ENCODE results near the gene PTGES2. TPM values are rescaled to one million over a fixed set of nuclear protein-coding genes. Genes with fewer than 3 reads are reported as not detected.
A peak's percentile ranks its signal among the peaks of the same experiment; 100 is the strongest.

The PTGES2 gene
- total and polyA plus RNA-seq, 2 experiments from 2014 or later = 59.7 to 124 TPM

DNA sequence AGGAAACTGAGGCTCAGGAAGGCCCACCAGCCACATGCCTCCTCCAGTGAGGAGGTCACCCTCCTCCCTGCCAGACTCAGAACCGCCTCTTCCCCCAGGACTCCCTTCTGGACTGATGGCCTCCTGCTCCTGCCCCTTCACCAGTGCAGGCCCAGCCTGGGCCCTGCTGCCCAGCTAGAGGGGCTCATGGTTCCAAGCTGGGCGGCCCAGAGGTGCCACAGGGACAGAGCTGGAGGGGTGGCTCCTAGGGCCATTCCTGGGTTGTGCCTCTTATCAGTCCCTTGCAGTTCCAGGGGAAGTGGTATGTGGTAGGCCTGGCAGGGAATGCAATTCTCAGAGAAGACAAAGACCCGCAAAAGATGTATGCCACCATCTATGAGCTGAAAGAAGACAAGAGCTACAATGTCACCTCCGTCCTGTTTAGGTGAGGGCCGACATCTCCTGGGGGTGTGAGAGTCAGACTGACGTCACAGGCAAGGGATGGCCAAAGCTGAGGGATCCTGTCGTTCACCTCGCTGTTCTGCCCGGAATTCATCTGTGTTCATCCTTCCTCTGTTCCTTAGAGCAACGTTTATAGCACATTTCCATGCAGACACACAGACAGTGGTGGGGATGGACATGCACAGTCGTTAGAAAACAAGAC lies 22.5 kb upstream of the PTGES2 start (continued):
- TF ChIP-seq EZH2phosphoT487 (IDR thresholded peaks at IDR 0.05; ENCODE audit: unreplicated experiment) = no peak
- TF ChIP-seq ZNF114 (CRISPR knock-in tag; IDR thresholded peaks at IDR 0.05) = no peak

DNA sequence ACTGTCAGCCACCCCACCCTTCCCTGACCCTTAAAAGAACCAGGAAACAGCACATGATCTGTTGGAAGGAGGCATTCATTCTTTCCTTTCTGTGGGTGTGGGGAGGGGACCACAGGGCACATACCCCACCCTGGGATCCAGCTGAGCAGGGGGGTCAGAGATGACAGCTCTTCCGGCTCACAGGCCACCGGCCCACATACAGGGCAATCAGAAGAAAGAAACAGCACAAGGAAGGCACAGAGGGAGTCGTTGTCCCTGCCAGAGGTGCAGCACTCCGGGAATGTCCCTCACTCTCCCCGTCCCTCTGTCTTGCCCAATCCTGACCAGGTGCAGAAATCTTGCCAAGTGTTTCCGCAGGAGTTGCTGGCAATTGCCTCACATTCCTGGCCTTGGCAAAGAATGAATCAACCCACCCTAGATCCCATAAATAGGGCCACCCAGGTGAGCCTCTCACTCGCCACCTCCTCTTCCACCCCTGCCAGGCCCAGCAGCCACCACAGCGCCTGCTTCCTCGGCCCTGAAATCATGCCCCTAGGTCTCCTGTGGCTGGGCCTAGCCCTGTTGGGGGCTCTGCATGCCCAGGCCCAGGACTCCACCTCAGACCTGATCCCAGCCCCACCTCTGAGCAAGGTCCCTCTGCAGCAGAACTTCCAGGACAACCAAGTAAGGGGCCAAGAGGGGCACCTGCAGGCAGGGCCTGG lies 21.6 kb upstream of the PTGES2 start, which contains the start of gene LCN2:
TSS of gene LCN2 (plus strand) at position 453 of the 701 bp plus-strand sequence. CDS start at position 526, 73 bp downstream.
- H3K27me3 ChIP-seq (ENCODE audit: insufficient read depth) = no peaks in the 10 kb centered on the region
- no peaks in the 10 kb centered on the region for H3K79me2 ChIP-seq (replicated peaks; ENCODE audit: insufficient read depth)
- Mint-ChIP-seq H3K27me3 (ENCODE audit: insufficient read depth, low read depth, poor library complexity) (peaks cover 11% of the 10 kb centered on the region), H3K36me3 (ENCODE audit: low read depth) (no peaks in the 10 kb centered on the region), H3K9me3 (no peaks in the 10 kb centered on the region), H3K4me3 (no peak within 1 kb of the TSS), H3K27ac (no peak within 1 kb of the TSS), H3K4me1 (peaks cover 10% of the 10 kb centered on the region)
- no peaks in the 10 kb centered on the region for H3K9me2 ChIP-seq (ENCODE audit: insufficient read depth)
- ATAC-seq = no peak
- H3K36me3 ChIP-seq (ENCODE audit: insufficient read depth) = no peaks in the 10 kb centered on the region
- no peaks in the 10 kb centered on the region for H4K20me1 ChIP-seq (replicated peaks; ENCODE audit: insufficient read depth)
- DNase-seq (ENCODE audit: low spot score) = no peak
- H3K4me2 ChIP-seq = peak within 1 kb of the TSS; percentile 68
- H3K4me1 ChIP-seq (ENCODE audit: insufficient read depth) = peaks cover 3% of the 10 kb centered on the region
- H3F3A ChIP-seq (replicated peaks; ENCODE audit: low read depth) = no peaks in the 10 kb centered on the region
- no peak for TF ChIP-seq JUNB (IDR thresholded peaks at IDR 0.05; ENCODE audit: unreplicated experiment)
- H3K27ac ChIP-seq (ENCODE audit: low read depth) = no peak within 1 kb of the TSS
- peak within 1 kb of the TSS; percentile 41; the same call in 1 of the 2 replicates for H3K4me3 ChIP-seq
- H2AFZ ChIP-seq = peak within 1 kb of the TSS; percentile 96

DNA sequence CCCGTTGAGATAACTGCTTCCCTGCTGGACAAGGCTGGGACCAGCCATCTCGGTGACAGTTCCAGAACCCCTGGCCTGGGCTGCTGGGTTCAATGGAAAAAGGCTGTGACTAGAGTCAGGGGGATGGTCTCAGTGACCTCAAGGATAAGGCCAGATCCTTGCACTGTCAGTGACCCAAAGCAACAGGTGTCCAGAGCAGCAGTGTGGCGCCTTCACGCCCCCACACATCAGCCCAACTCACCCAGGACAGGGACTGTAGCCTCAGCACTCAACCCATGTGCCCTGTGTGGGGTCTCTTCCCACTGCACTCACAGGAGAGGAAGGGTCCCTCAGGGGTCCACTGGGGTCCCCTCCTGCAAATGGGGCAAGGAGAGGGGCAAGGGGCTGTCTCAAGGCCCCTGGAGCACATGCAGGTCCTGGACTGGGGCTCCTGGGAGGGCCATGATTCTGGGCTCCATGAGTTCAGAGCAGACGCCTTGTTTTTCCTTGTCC lies 21.0 kb upstream of the PTGES2 start:
- no peaks in the 10 kb centered on the region for H3K36me3 Mint-ChIP-seq (ENCODE audit: low read depth)
- H2AFZ ChIP-seq = no peak overlapping the region
- no peaks in the 10 kb centered on the region for H3K36me3 ChIP-seq (ENCODE audit: insufficient read depth)
- H3K79me2 ChIP-seq (replicated peaks; ENCODE audit: insufficient read depth) = no peaks in the 10 kb centered on the region
- H4K20me1 ChIP-seq (replicated peaks; ENCODE audit: insufficient read depth) = no peaks in the 10 kb centered on the region
- ATAC-seq (no peak), DNase-seq (ENCODE audit: low spot score) (no peak)
- H3K27ac Mint-ChIP-seq = no peak overlapping the region
- no peak overlapping the region for H3K27ac ChIP-seq (ENCODE audit: low read depth)
- TF ChIP-seq JUNB (IDR thresholded peaks at IDR 0.05; ENCODE audit: unreplicated experiment) (no peak), POLR2AphosphoS5 (IDR thresholded peaks at IDR 0.05; ENCODE audit: low read depth) (no peak), STAT1 (IDR thresholded peaks at IDR 0.05; ENCODE audit: unreplicated experiment) (no peak), CREB1 (CRISPR knock-in tag; IDR thresholded peaks at IDR 0.05; ENCODE audit: low read depth) (no peak), NANOG (IDR thresholded peaks at IDR 0.05; ENCODE audit: borderline replicate concordance) (no peak)
- TF ChIP-seq, protein P1, sequence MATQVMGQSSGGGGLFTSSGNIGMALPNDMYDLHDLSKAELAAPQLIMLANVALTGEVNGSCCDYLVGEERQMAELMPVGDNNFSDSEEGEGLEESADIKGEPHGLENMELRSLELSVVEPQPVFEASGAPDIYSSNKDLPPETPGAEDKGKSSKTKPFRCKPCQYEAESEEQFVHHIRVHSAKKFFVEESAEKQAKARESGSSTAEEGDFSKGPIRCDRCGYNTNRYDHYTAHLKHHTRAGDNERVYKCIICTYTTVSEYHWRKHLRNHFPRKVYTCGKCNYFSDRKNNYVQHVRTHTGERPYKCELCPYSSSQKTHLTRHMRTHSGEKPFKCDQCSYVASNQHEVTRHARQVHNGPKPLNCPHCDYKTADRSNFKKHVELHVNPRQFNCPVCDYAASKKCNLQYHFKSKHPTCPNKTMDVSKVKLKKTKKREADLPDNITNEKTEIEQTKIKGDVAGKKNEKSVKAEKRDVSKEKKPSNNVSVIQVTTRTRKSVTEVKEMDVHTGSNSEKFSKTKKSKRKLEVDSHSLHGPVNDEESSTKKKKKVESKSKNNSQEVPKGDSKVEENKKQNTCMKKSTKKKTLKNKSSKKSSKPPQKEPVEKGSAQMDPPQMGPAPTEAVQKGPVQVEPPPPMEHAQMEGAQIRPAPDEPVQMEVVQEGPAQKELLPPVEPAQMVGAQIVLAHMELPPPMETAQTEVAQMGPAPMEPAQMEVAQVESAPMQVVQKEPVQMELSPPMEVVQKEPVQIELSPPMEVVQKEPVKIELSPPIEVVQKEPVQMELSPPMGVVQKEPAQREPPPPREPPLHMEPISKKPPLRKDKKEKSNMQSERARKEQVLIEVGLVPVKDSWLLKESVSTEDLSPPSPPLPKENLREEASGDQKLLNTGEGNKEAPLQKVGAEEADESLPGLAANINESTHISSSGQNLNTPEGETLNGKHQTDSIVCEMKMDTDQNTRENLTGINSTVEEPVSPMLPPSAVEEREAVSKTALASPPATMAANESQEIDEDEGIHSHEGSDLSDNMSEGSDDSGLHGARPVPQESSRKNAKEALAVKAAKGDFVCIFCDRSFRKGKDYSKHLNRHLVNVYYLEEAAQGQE (IDR thresholded peaks at IDR 0.05; ENCODE audit: unreplicated experiment) = no peak
- TF ChIP-seq, protein P2, sequence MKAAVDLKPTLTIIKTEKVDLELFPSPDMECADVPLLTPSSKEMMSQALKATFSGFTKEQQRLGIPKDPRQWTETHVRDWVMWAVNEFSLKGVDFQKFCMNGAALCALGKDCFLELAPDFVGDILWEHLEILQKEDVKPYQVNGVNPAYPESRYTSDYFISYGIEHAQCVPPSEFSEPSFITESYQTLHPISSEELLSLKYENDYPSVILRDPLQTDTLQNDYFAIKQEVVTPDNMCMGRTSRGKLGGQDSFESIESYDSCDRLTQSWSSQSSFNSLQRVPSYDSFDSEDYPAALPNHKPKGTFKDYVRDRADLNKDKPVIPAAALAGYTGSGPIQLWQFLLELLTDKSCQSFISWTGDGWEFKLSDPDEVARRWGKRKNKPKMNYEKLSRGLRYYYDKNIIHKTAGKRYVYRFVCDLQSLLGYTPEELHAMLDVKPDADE (IDR thresholded peaks at IDR 0.05) = no peak
- H3K4me2 ChIP-seq = no peak overlapping the region
- H3K9me3 Mint-ChIP-seq = no peaks in the 10 kb centered on the region
- peaks cover 10% of the 10 kb centered on the region for H3K4me1 Mint-ChIP-seq
- no peaks in the 10 kb centered on the region for H3K27me3 ChIP-seq (ENCODE audit: insufficient read depth)
- no peaks in the 10 kb centered on the region for H3F3A ChIP-seq (replicated peaks; ENCODE audit: low read depth)
- H3K4me1 ChIP-seq (ENCODE audit: insufficient read depth) = peaks cover 3% of the 10 kb centered on the region
- H3K4me3 Mint-ChIP-seq = no peak overlapping the region
- H3K27me3 Mint-ChIP-seq (ENCODE audit: insufficient read depth, low read depth, poor library complexity) = peaks cover 11% of the 10 kb centered on the region
- H3K4me3 ChIP-seq = no peak overlapping the region
- no peaks in the 10 kb centered on the region for H3K9me2 ChIP-seq (ENCODE audit: insufficient read depth)

All from GM23338 (cell line).